ENCODE measurements around the gene CRISP3. TPM values are rescaled to one million over a fixed set of nuclear protein-coding genes. Genes with fewer than 3 reads are reported as not detected.

The CRISP3 gene, protein sequence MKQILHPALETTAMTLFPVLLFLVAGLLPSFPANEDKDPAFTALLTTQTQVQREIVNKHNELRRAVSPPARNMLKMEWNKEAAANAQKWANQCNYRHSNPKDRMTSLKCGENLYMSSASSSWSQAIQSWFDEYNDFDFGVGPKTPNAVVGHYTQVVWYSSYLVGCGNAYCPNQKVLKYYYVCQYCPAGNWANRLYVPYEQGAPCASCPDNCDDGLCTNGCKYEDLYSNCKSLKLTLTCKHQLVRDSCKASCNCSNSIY
- total RNA-seq (2012; rRNA removed), result not detected in 2 replicates

DNA sequence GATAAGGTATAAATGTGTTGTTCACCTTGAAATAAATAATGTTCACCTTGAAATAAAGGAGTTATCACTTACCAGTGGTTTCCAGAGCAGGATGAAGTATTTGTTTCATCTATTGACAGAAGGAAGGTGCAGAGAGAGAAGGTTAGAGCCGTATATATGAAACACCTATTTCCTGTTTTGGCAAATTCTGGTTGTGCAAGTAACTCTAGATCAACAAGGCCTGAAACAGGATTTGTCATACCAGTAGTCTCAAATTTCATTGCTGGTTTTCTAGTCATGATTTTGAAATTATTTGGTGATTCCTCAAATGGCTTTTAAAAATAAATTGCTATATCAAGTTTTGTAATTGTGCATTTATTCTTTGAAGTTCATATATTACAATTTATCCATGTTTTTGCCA, at the start of gene CRISP3:
Gene CRISP3, minus strand, starts transcription at position 130 of the 400 bp plus-strand sequence. Its CDS starts 21 bp downstream, at position 109.
- Histone ChIP-seq H3K4me3 (ENCODE audit: low read length) (no peak within 1 kb of the TSS), H3K9me3 (replicated peaks; ENCODE audit: low read length) (no peaks in the 10 kb centered on the region), H3K27me3 (ENCODE audit: control insufficient read depth, insufficient read depth, low read length) (no peaks in the 10 kb centered on the region), H3K9ac (ENCODE audit: low read depth, low read length) (no peak within 1 kb of the TSS), H3K4me1 (ENCODE audit: control insufficient read depth, insufficient read depth, low read length) (no peaks in the 10 kb centered on the region), H3K36me3 (ENCODE audit: insufficient read depth, low read length) (no peaks in the 10 kb centered on the region), H3K4me2 (ENCODE audit: low read length) (no peak within 1 kb of the TSS)

DNA sequence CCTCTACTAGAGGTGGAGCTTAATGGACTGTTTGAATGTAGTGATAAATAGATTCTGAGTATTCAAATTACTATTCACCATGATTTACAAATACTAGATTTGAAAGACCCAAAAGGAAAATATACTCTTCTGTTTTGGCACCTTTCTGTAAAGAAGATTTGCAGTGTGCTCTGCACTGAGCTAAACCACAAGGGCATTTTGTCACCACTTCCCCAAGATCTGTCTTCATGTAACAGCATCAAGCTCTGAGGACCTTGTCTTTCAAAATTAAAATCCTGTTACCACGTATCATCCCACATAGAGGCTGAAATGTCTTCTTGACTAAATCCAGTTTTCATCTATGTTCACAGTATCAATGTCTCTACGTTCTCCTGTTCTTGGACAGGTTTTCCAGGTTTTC, 46.2 kb upstream of the CRISP3 start:
- Histone ChIP-seq H3K4me1 (ENCODE audit: control insufficient read depth, insufficient read depth, low read length) (no peaks in the 10 kb centered on the region), H3K27me3 (ENCODE audit: control insufficient read depth, insufficient read depth, low read length) (no peaks in the 10 kb centered on the region), H3K36me3 (ENCODE audit: insufficient read depth, low read length) (no peaks in the 10 kb centered on the region), H3K4me2 (ENCODE audit: low read length) (no peak overlapping the region), H3K9me3 (replicated peaks; ENCODE audit: low read length) (peaks cover 6% of the 10 kb centered on the region), H3K9ac (ENCODE audit: low read depth, low read length) (no peak overlapping the region), H3K4me3 (ENCODE audit: low read length) (no peak overlapping the region)

- no peak within 1 kb of the TSS for H3K9ac ChIP-seq (ENCODE audit: low read depth, low read length)
- no peaks in the 10 kb centered on the region for H3K4me1 ChIP-seq (ENCODE audit: control insufficient read depth, insufficient read depth, low read length)
- H3K27me3 ChIP-seq (ENCODE audit: control insufficient read depth, insufficient read depth, low read length), result no peaks in the 10 kb centered on the region
- no peak within 1 kb of the TSS for H3K4me2 ChIP-seq (ENCODE audit: low read length)
- no peak within 1 kb of the TSS for H3K4me3 ChIP-seq (ENCODE audit: low read length)
- peaks cover 6% of the 10 kb centered on the region for H3K9me3 ChIP-seq (replicated peaks; ENCODE audit: low read length)
- no peaks in the 10 kb centered on the region for H3K36me3 ChIP-seq (ENCODE audit: insufficient read depth, low read length)
Measured at GRCh38 chr6:49787176-49787575, 43.0 kb upstream of the CRISP3 start, which contains the start of gene PGK2. TSS of gene PGK2 (minus strand) at chr6:49787285. CDS start at chr6:49787187, 98 bp downstream.

GRCh38 chr6:49784272-49784671, 40.1 kb upstream of the CRISP3 start:
- Histone ChIP-seq H3K4me2 (ENCODE audit: low read length) (no peak overlapping the region), H3K4me1 (ENCODE audit: control insufficient read depth, insufficient read depth, low read length) (no peaks in the 10 kb centered on the region), H3K27me3 (ENCODE audit: control insufficient read depth, insufficient read depth, low read length) (no peaks in the 10 kb centered on the region), H3K36me3 (ENCODE audit: insufficient read depth, low read length) (no peaks in the 10 kb centered on the region), H3K9me3 (replicated peaks; ENCODE audit: low read length) (peaks cover 6% of the 10 kb centered on the region), H3K4me3 (ENCODE audit: low read length) (no peak overlapping the region), H3K9ac (ENCODE audit: low read depth, low read length) (no peak overlapping the region)

DNA sequence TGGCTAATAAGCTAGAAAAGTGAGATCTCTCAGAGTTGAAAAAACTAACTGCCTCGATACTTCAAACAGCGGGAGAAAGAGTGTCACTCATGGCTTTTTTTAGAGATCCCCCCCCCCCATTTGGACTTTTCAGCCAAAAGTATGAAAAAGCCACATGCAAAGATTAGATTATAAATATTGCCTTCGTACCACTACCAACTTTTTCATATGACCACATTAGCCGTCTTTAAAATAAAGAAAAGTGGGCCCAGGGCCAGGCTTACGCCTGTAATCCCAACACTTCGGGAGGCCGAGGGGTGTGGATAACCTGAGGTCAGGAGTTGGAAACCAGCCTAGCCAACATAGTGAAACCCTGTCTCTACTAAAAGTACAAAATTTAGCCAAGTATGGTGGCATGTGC, 38.5 kb upstream of the CRISP3 start:
- no peak overlapping the region for H3K9ac ChIP-seq (ENCODE audit: low read depth, low read length)
- no peaks in the 10 kb centered on the region for H3K27me3 ChIP-seq (ENCODE audit: control insufficient read depth, insufficient read depth, low read length)
- H3K36me3 ChIP-seq (ENCODE audit: insufficient read depth, low read length), result no peaks in the 10 kb centered on the region
- peaks cover 6% of the 10 kb centered on the region for H3K9me3 ChIP-seq (replicated peaks; ENCODE audit: low read length)
- H3K4me2 ChIP-seq (ENCODE audit: low read length), result no peak overlapping the region
- no peak overlapping the region for H3K4me3 ChIP-seq (ENCODE audit: low read length)
- no peaks in the 10 kb centered on the region for H3K4me1 ChIP-seq (ENCODE audit: control insufficient read depth, insufficient read depth, low read length)

- Histone ChIP-seq H3K36me3 (ENCODE audit: insufficient read depth, low read length) (no peaks in the 10 kb centered on the region), H3K4me1 (ENCODE audit: control insufficient read depth, insufficient read depth, low read length) (no peaks in the 10 kb centered on the region)
Measured at GRCh38 chr6:49782293-49782692, 38.1 kb upstream of the CRISP3 start.

DNA sequence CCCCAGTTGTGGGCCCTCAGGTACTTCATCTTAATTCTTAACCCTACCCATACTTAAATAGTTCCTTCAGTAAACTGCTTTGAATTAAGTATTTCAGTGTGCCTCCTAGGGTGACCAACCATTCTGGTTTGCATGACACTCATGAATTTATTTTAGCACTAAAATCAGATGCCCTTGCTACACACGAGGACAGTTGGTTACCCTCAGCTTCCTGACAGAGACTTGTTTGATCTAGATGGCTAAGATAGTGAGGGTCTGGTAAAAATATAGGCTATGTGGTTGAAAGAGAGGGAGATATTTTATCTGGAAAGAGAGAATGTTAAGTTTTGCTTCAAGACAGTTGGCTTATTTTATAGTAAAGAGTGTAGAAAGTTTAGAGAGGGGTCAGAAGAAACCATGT, 32.3 kb upstream of the CRISP3 start:
- Histone ChIP-seq H3K4me1 (ENCODE audit: control insufficient read depth, insufficient read depth, low read length) (no peaks in the 10 kb centered on the region), H3K4me2 (ENCODE audit: low read length) (no peak overlapping the region), H3K36me3 (ENCODE audit: insufficient read depth, low read length) (no peaks in the 10 kb centered on the region), H3K4me3 (ENCODE audit: low read length) (no peak overlapping the region), H3K9ac (ENCODE audit: low read depth, low read length) (no peak overlapping the region), H3K27me3 (ENCODE audit: control insufficient read depth, insufficient read depth, low read length) (no peaks in the 10 kb centered on the region), H3K9me3 (replicated peaks; ENCODE audit: low read length) (no peaks in the 10 kb centered on the region)

More at GRCh38 chr6:49782293-49782692, 38.1 kb upstream of the CRISP3 start:
- no peak overlapping the region for H3K9ac ChIP-seq (ENCODE audit: low read depth, low read length)
- H3K4me3 ChIP-seq (ENCODE audit: low read length), result no peak overlapping the region
- no peaks in the 10 kb centered on the region for H3K27me3 ChIP-seq (ENCODE audit: control insufficient read depth, insufficient read depth, low read length)
- H3K9me3 ChIP-seq (replicated peaks; ENCODE audit: low read length), result peaks cover 6% of the 10 kb centered on the region
- H3K4me2 ChIP-seq (ENCODE audit: low read length), result no peak overlapping the region

- H3K27me3 ChIP-seq (ENCODE audit: control insufficient read depth, insufficient read depth, low read length), result no peaks in the 10 kb centered on the region
- H3K4me3 ChIP-seq (ENCODE audit: low read length), result no peak overlapping the region
Measured at GRCh38 chr6:49775043-49775442, 30.9 kb upstream of the CRISP3 start.

GRCh38 chr6:49772285-49772684, 28.1 kb upstream of the CRISP3 start:
- H3K4me2 ChIP-seq (ENCODE audit: low read length), result no peak overlapping the region
- H3K9me3 ChIP-seq (replicated peaks; ENCODE audit: low read length), result no peaks in the 10 kb centered on the region
- H3K36me3 ChIP-seq (ENCODE audit: insufficient read depth, low read length), result no peaks in the 10 kb centered on the region
- H3K4me3 ChIP-seq (ENCODE audit: low read length), result no peak overlapping the region
- no peaks in the 10 kb centered on the region for H3K4me1 ChIP-seq (ENCODE audit: control insufficient read depth, insufficient read depth, low read length)
- no peak overlapping the region for H3K9ac ChIP-seq (ENCODE audit: low read depth, low read length)
- no peaks in the 10 kb centered on the region for H3K27me3 ChIP-seq (ENCODE audit: control insufficient read depth, insufficient read depth, low read length)

More at GRCh38 chr6:49775043-49775442, 30.9 kb upstream of the CRISP3 start:
- H3K9me3 ChIP-seq (replicated peaks; ENCODE audit: low read length), result no peaks in the 10 kb centered on the region
- no peaks in the 10 kb centered on the region for H3K36me3 ChIP-seq (ENCODE audit: insufficient read depth, low read length)
- H3K9ac ChIP-seq (ENCODE audit: low read depth, low read length), result no peak overlapping the region
- no peaks in the 10 kb centered on the region for H3K4me1 ChIP-seq (ENCODE audit: control insufficient read depth, insufficient read depth, low read length)
- no peak overlapping the region for H3K4me2 ChIP-seq (ENCODE audit: low read length)

GRCh38 chr6:49766762-49767161, 22.6 kb upstream of the CRISP3 start:
- no peaks in the 10 kb centered on the region for H3K36me3 ChIP-seq (ENCODE audit: insufficient read depth, low read length)
- H3K27me3 ChIP-seq (ENCODE audit: control insufficient read depth, insufficient read depth, low read length), result no peaks in the 10 kb centered on the region

DNA sequence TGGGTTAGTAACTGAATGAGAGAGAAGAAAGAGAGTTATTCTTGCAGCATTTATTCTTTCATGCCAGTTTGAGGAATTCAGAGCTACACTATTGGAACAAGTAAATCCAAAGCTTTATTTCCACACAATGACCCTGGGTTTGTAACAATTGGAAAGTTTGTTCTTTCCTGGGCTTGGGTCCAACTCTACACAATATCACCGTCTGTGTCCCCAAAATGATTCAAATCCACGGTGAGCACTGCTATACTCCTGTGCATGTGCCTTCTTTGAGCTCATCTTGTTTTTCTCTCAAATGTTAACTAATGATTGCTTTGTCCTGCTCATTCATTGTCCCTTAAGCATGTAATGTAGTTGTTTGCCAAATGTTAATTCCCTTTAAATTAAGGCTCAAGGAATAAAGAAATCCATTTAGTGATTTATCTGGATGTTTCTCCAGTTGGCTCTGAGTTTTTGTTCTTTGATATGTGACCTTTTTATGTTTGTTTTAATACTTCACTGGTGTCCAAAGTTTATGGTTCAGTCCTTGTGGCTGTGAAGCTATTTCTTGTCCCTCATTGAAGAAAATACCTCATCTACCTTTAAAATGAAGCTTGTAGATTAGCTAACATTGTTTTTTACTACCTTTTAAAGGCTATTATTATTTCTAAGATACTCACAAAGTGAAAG, 20.5 kb upstream of the CRISP3 start:
- Histone ChIP-seq H3K4me2 (ENCODE audit: low read length) (no peak overlapping the region), H3K9me3 (replicated peaks; ENCODE audit: low read length) (no peaks in the 10 kb centered on the region), H3K4me1 (ENCODE audit: control insufficient read depth, insufficient read depth, low read length) (no peaks in the 10 kb centered on the region), H3K36me3 (ENCODE audit: insufficient read depth, low read length) (no peaks in the 10 kb centered on the region), H3K27me3 (ENCODE audit: control insufficient read depth, insufficient read depth, low read length) (no peaks in the 10 kb centered on the region), H3K9ac (ENCODE audit: low read depth, low read length) (no peak overlapping the region), H3K4me3 (ENCODE audit: low read length) (no peak overlapping the region)

More at GRCh38 chr6:49766762-49767161, 22.6 kb upstream of the CRISP3 start:
- no peak overlapping the region for H3K4me2 ChIP-seq (ENCODE audit: low read length)
- no peaks in the 10 kb centered on the region for H3K4me1 ChIP-seq (ENCODE audit: control insufficient read depth, insufficient read depth, low read length)
- H3K4me3 ChIP-seq (ENCODE audit: low read length), result no peak overlapping the region
- no peaks in the 10 kb centered on the region for H3K9me3 ChIP-seq (replicated peaks; ENCODE audit: low read length)
- no peak overlapping the region for H3K9ac ChIP-seq (ENCODE audit: low read depth, low read length)

DNA sequence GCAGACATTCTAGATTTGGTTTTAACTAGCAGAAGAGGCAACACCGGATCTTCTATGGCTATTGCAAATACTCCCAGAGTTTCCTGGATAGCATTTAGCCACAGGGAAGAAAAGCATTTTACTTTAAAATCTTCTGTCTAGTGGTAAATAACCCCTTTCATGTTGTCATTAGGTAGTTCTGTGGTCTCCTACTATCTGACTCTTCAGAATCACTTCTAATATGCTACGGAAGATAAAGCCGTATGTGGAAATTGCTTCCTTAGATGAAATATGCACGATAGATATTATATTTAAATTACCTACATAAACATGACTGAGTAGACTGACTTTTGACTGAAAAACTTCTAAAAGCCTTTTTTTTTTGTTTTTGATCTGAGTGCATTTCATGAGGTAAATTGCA, 759 bp downstream of the CRISP3 start:
- Histone ChIP-seq H3K27me3 (ENCODE audit: control insufficient read depth, insufficient read depth, low read length) (no peaks in the 10 kb centered on the region), H3K4me2 (ENCODE audit: low read length) (no peak overlapping the region), H3K4me1 (ENCODE audit: control insufficient read depth, insufficient read depth, low read length) (no peaks in the 10 kb centered on the region), H3K4me3 (ENCODE audit: low read length) (no peak overlapping the region), H3K36me3 (ENCODE audit: insufficient read depth, low read length) (no peaks in the 10 kb centered on the region), H3K9me3 (replicated peaks; ENCODE audit: low read length) (no peaks in the 10 kb centered on the region), H3K9ac (ENCODE audit: low read depth, low read length) (no peak overlapping the region)

Measured in skeletal muscle satellite cell (primary cell).